HEK293 (cell line): ENCODE results near the gene PTBP2.

Experiments
- ZNF449 ChIP-seq: fragments of 450-650 bp; formaldehyde crosslinking; IDR thresholded peaks from 2 replicates; pipeline ENCODE4 v1.5.1; 2017; ENCODE audit warnings: missing biosample characterization, mild to moderate bottlenecking, missing genetic modification characterization, moderate library complexity

PTBP2 gene

GRCh38 chr1:96863449-96863848 is 141.9 kb downstream of the PTBP2 start (continued):
- TF ChIP-seq ZNF449 (tag by site-specific recombination), result no peak
